GM12801 (cell line): ENCODE measurements around the gene KLF15.

Experiments
- CTCF ChIP-seq: IDR thresholded peaks from one replicate; pipeline ENCODE4 v1.5.1; 2011; ENCODE audit warnings: control low read depth; ENCODE audit not compliant: insufficient read length; ENCODE audit errors: extremely low read depth

Gene KLF15

GRCh38 chr3:126380011-126380768 lies 23.0 kb upstream of the KLF15 start:
- TF ChIP-seq CTCF: no peak

GRCh38 chr3:126378341-126378751 lies 21.1 kb upstream of the KLF15 start:
- no peak for TF ChIP-seq CTCF

- no peak for TF ChIP-seq CTCF
Measured at GRCh38 chr3:126377211-126377610, 20.0 kb upstream of the KLF15 start.

GRCh38 chr3:126376444-126376843 lies 19.2 kb upstream of the KLF15 start:
- no peak for TF ChIP-seq CTCF

GRCh38 chr3:126375835-126376331 lies 18.7 kb upstream of the KLF15 start:
- TF ChIP-seq CTCF: no peak

GRCh38 chr3:126373682-126374601 lies 16.7 kb upstream of the KLF15 start:
- no peak for TF ChIP-seq CTCF

- no peak for TF ChIP-seq CTCF
Measured at GRCh38 chr3:126373146-126373613, 16.0 kb upstream of the KLF15 start.
